ENCODE measurements around the gene BRSK1.
A peak's percentile ranks its signal among the peaks of the same experiment; 100 is the strongest.

Gene BRSK1

GRCh38 chr19:55279770-55280643 lies 3.8 kb upstream of the BRSK1 start, which contains the start of gene HSPBP1:
Gene HSPBP1 (minus strand): TSS chr19:55280110. CDS start chr19:55279608, 502 bp downstream.
- Histone ChIP-seq H3K9me3 (ENCODE audit: severe bottlenecking) (no peaks in the 10 kb centered on the region), H3K36me3 (ENCODE audit: low read depth) (peaks cover 11% of the 10 kb centered on the region), H3K27me3 (ENCODE audit: insufficient read depth, poor library complexity, severe bottlenecking) (no peaks in the 10 kb centered on the region), H3K4me1 (ENCODE audit: insufficient read depth, poor library complexity, severe bottlenecking) (peaks cover 6% of the 10 kb centered on the region), H3K27ac (ENCODE audit: poor library complexity, severe bottlenecking) (peak within 1 kb of the TSS; percentile 45), H3K4me3 (ENCODE audit: severe bottlenecking) (peak within 1 kb of the TSS; percentile 67)
- ATAC-seq (ENCODE audit: low read depth): peak; percentile 92
- DNase-seq (ENCODE audit: low spot score): peak; percentile 97
- no peak for TF ChIP-seq CTCF (IDR thresholded peaks at IDR 0.05; ENCODE audit: poor library complexity, severe bottlenecking)

GRCh38 chr19:55284405-55285058 lies 735 bp downstream of the BRSK1 start:
- DNase-seq (ENCODE audit: low spot score) (no peak), ATAC-seq (ENCODE audit: low read depth) (no peak)
- TF ChIP-seq CTCF (IDR thresholded peaks at IDR 0.05; ENCODE audit: poor library complexity, severe bottlenecking): no peak
- no peaks in the 10 kb centered on the region for H3K36me3 ChIP-seq (ENCODE audit: low read depth)
- H3K9me3 ChIP-seq (ENCODE audit: severe bottlenecking): no peaks in the 10 kb centered on the region
- H3K4me3 ChIP-seq (ENCODE audit: severe bottlenecking): peak overlapping the region; percentile 43
- peak overlapping the region; percentile 44 for H3K27ac ChIP-seq (ENCODE audit: poor library complexity, severe bottlenecking)
- peaks cover 6% of the 10 kb centered on the region for H3K4me1 ChIP-seq (ENCODE audit: insufficient read depth, poor library complexity, severe bottlenecking)
- no peaks in the 10 kb centered on the region for H3K27me3 ChIP-seq (ENCODE audit: insufficient read depth, poor library complexity, severe bottlenecking)

- Histone ChIP-seq H3K4me1 (ENCODE audit: insufficient read depth, poor library complexity, severe bottlenecking) (peaks cover 6% of the 10 kb centered on the region), H3K36me3 (ENCODE audit: low read depth) (peaks cover 6% of the 10 kb centered on the region), H3K9me3 (ENCODE audit: severe bottlenecking) (no peaks in the 10 kb centered on the region), H3K4me3 (ENCODE audit: severe bottlenecking) (no peak overlapping the region), H3K27me3 (ENCODE audit: insufficient read depth, poor library complexity, severe bottlenecking) (no peaks in the 10 kb centered on the region), H3K27ac (ENCODE audit: poor library complexity, severe bottlenecking) (peak overlapping the region; percentile 44)
- ATAC-seq (ENCODE audit: low read depth) (no peak), DNase-seq (ENCODE audit: low spot score) (no peak)
- TF ChIP-seq CTCF (IDR thresholded peaks at IDR 0.05; ENCODE audit: poor library complexity, severe bottlenecking): no peak
Observed at GRCh38 chr19:55285229-55285890, 1.6 kb downstream of the BRSK1 start.

- ATAC-seq (ENCODE audit: low read depth): no peak
- no peak for DNase-seq (ENCODE audit: low spot score)
- Histone ChIP-seq H3K4me1 (ENCODE audit: insufficient read depth, poor library complexity, severe bottlenecking) (no peaks in the 10 kb centered on the region), H3K4me3 (ENCODE audit: severe bottlenecking) (no peak overlapping the region), H3K27me3 (ENCODE audit: insufficient read depth, poor library complexity, severe bottlenecking) (no peaks in the 10 kb centered on the region), H3K27ac (ENCODE audit: poor library complexity, severe bottlenecking) (no peak overlapping the region), H3K36me3 (ENCODE audit: low read depth) (peaks cover 14% of the 10 kb centered on the region), H3K9me3 (ENCODE audit: severe bottlenecking) (no peaks in the 10 kb centered on the region)
- no peak for TF ChIP-seq CTCF (IDR thresholded peaks at IDR 0.05; ENCODE audit: poor library complexity, severe bottlenecking)
Observed at GRCh38 chr19:55287361-55288079, 3.7 kb downstream of the BRSK1 start.
